ENCODE results near the gene TRMT1.

Gene TRMT1

GRCh38 chr19:13102666-13103580 lies 13.6 kb downstream of the TRMT1 start, which contains the start of gene LYL1:
TSS of gene LYL1 (minus strand) at chr19:13102858. CDS start at chr19:13101171, 1,687 bp downstream.
- Histone ChIP-seq H3K4me3 (replicated peaks; ENCODE audit: insufficient read depth, low read length) (peak within 1 kb of the TSS; percentile 96), H3K27me3 (ENCODE audit: insufficient read depth, poor library complexity, severe bottlenecking) (no peaks in the 10 kb centered on the region), H3K27ac (replicated peaks) (peak within 1 kb of the TSS; percentile 99)
- peak; percentile 21; the same call in 1 of the 2 replicates for TF ChIP-seq GABPA (IDR thresholded peaks at IDR 0.05; ENCODE audit: low read depth)
- peak; percentile 86 for TF ChIP-seq POLR2AphosphoS5 (IDR thresholded peaks at IDR 0.05; ENCODE audit: low read depth)
- TF ChIP-seq CTCF (IDR thresholded peaks at IDR 0.05; ENCODE audit: insufficient read depth, low read length), result no peak
- TF ChIP-seq SPI1 (IDR thresholded peaks at IDR 0.05; ENCODE audit: borderline replicate concordance, low read depth), result peak; percentile 94
- TF ChIP-seq, protein P1, sequence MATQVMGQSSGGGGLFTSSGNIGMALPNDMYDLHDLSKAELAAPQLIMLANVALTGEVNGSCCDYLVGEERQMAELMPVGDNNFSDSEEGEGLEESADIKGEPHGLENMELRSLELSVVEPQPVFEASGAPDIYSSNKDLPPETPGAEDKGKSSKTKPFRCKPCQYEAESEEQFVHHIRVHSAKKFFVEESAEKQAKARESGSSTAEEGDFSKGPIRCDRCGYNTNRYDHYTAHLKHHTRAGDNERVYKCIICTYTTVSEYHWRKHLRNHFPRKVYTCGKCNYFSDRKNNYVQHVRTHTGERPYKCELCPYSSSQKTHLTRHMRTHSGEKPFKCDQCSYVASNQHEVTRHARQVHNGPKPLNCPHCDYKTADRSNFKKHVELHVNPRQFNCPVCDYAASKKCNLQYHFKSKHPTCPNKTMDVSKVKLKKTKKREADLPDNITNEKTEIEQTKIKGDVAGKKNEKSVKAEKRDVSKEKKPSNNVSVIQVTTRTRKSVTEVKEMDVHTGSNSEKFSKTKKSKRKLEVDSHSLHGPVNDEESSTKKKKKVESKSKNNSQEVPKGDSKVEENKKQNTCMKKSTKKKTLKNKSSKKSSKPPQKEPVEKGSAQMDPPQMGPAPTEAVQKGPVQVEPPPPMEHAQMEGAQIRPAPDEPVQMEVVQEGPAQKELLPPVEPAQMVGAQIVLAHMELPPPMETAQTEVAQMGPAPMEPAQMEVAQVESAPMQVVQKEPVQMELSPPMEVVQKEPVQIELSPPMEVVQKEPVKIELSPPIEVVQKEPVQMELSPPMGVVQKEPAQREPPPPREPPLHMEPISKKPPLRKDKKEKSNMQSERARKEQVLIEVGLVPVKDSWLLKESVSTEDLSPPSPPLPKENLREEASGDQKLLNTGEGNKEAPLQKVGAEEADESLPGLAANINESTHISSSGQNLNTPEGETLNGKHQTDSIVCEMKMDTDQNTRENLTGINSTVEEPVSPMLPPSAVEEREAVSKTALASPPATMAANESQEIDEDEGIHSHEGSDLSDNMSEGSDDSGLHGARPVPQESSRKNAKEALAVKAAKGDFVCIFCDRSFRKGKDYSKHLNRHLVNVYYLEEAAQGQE (IDR thresholded peaks at IDR 0.05; ENCODE audit: insufficient replicate concordance, low read depth), result peak; percentile 62
- DNase-seq (ENCODE audit: low read depth in 1 of 2, low spot score in 1 of 2), result peak; percentile 92 to 98

DNA sequence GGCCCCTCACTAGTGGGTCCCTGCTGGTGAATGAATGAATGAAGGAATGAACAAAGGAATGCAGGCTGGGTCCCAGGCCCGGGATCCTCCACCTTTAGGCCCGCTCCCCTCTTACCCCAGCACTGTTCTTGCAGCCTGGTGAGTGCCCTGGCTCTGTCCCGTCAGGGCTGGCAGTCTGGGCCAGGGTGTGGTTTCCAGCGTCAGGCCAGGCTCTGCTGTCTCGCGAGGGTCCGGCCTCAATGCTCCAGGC lies 14.2 kb downstream of the TRMT1 start:
- no peak for DNase-seq (ENCODE audit: low read depth in 1 of 2, low spot score in 1 of 2)
- H3K27me3 ChIP-seq (ENCODE audit: insufficient read depth, poor library complexity, severe bottlenecking), result no peaks in the 10 kb centered on the region
- H3K27ac ChIP-seq (replicated peaks), result peak overlapping the region; percentile 99
- TF ChIP-seq POLR2AphosphoS5 (IDR thresholded peaks at IDR 0.05; ENCODE audit: low read depth) (no peak; the same call in 1 of the 2 replicates), GABPA (IDR thresholded peaks at IDR 0.05; ENCODE audit: low read depth) (no peak), CTCF (IDR thresholded peaks at IDR 0.05; ENCODE audit: insufficient read depth, low read length) (no peak), SPI1 (IDR thresholded peaks at IDR 0.05; ENCODE audit: borderline replicate concordance, low read depth) (no peak)
- TF ChIP-seq, protein P1 (IDR thresholded peaks at IDR 0.05; ENCODE audit: insufficient replicate concordance, low read depth), result no peak
- H3K4me3 ChIP-seq (replicated peaks; ENCODE audit: insufficient read depth, low read length), result peak overlapping the region; percentile 96

DNA sequence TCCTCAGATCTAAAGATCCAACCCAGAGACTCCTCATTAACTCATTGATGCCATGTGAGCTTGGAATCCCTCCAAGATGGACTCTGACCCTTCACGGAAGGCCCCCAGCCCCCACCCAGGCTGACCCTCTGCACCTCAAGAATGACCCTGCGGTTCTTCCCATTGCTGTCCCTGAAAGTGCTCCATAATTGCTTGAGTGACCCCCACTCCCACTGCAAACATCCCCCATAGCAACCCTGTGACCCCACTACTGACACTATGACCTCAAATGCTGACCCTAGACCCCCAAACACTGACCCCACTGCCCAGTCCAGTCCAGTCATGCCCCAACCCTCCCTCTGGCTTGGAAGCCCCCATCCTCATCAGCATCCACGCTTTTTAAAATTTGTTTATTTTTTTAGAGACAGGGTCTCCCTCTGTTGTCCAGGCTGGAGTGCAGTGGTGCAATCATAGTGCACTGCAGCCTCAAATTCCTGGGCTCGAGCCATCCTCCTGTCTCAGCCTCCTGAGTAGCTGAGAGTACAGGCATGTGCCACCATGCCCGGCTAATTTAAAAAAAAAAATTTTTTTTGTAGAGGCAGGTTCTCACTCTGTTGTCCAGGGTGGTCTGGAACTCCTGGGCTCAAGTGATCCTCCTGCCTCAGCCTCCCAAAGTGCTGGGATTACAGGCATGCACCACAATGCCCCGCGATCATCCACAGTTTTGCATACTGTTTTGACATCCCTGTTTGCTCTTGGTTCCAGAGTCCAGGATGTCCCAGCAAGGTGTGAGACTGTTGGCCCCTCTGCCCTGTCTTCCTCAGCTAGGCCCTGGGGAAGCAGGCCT lies 14.7 kb downstream of the TRMT1 start:
- DNase-seq (ENCODE audit: low read depth in 1 of 2, low spot score in 1 of 2), result no peak
- Histone ChIP-seq H3K4me3 (replicated peaks; ENCODE audit: insufficient read depth, low read length) (peak overlapping the region; percentile 96), H3K27me3 (ENCODE audit: insufficient read depth, poor library complexity, severe bottlenecking) (no peaks in the 10 kb centered on the region), H3K27ac (replicated peaks) (peak overlapping the region; percentile 99)
- TF ChIP-seq GABPA (IDR thresholded peaks at IDR 0.05; ENCODE audit: low read depth) (no peak), CTCF (IDR thresholded peaks at IDR 0.05; ENCODE audit: insufficient read depth, low read length) (no peak), POLR2AphosphoS5 (IDR thresholded peaks at IDR 0.05; ENCODE audit: low read depth) (no peak), SPI1 (IDR thresholded peaks at IDR 0.05; ENCODE audit: borderline replicate concordance, low read depth) (no peak)
- TF ChIP-seq, protein P1 (IDR thresholded peaks at IDR 0.05; ENCODE audit: insufficient replicate concordance, low read depth), result no peak

All from HL-60 (cell line).